Body of pancreas (tissue), 4 donors: Measurements from ENCODE around the gene RAD51B. TPM values are rescaled to one million over a fixed set of nuclear protein-coding genes. Genes with fewer than 3 reads are reported as not detected.
A peak's percentile ranks its signal among the peaks of the same experiment; 100 is the strongest.

Source experiments
- ATAC-seq: fragments of 150-250 bp; one replicate; pipeline ENCODE4 v1.9.1; 2016
- DNase-seq, 4 donors: peaks; one replicate each; pipeline ENCODE4 v3.0.0-alpha.2; 2019
- H3K27ac ChIP-seq, 4 donors: fragments of 200-600 bp; sonication (generic); 1 replicate in 3 of 4; 2 replicates in 1 of 4; pipeline versions ENCODE4 v1.5.1 to v1.6.1; 2016 to 2019; ENCODE audit warnings: mild to moderate bottlenecking in 1 of 4, mixed read lengths in 1 of 4, moderate library complexity in 1 of 4
- H3K27me3 ChIP-seq, 2 donors: fragments of 200-600 bp; sonication (generic); one replicate each; pipeline ENCODE4 v1.6.0; 2016; ENCODE audit warnings: mild to moderate bottlenecking in 1 of 2
- H3K36me3 ChIP-seq, 2 donors: fragments of 200-600 bp; sonication (generic); replicated peaks in 1 of 2; 2 replicates each; pipeline ENCODE4 v1.5.1; 2016; ENCODE audit warnings: low read depth in 2 of 2; ENCODE audit not compliant: insufficient read depth in 1 of 2
- H3K4me1 ChIP-seq: fragments of 200-600 bp; sonication (generic); one replicate; pipeline ENCODE4 v1.6.0; 2016
- H3K4me3 ChIP-seq, 2 donors: fragments of 200-600 bp; sonication (generic); 1 replicate in 1 of 2; 2 replicates in 1 of 2; pipeline ENCODE4 v1.5.1; 2016 to 2019
- H3K9me3 ChIP-seq, 3 donors: fragments of 200-600 bp; sonication (generic); 1 replicate in 2 of 3; 2 replicates in 1 of 3; pipeline ENCODE4 v1.5.1; 2016
- CTCF ChIP-seq, 7 experiments: fragments of 450-650 bp in 4 of 7; fragments of 200-600 bp in 3 of 7; sonication (generic) in 3 of 7; IDR thresholded peaks; one replicate each; pipeline ENCODE4 v1.5.1; 2016 to 2019; ENCODE audit warnings: antibody characterized with exemption in 7 of 7
- POLR2A ChIP-seq, 3 donors: fragments of 450-650 bp; IDR thresholded peaks; one replicate each; pipeline ENCODE4 v1.6.1; 2016; ENCODE audit warnings: antibody characterized with exemption in 3 of 3, mild to moderate bottlenecking in 2 of 3
- WGBS, 2 donors: methylation state at CpG; one replicate each; pipeline ENCODE4 v1.1.5; 2017; 5-methylcytosine and 5-hydroxymethylcytosine counted together
- intact Hi-C: fragments of 100-400 bp; cut with DNase I; formaldehyde crosslinking; loops from one replicate; pipeline ENCODE4 v1.15.1; 2023
- total RNA-seq, 2 donors: library from RNA; depleted of rRNA; stranded (reverse); fragments of >200 nt; gene quantifications; one replicate each; pipeline ENCODE4 v1.1.0, GENCODE V29; 2016

The RAD51B gene
- total RNA-seq, 2 donors from 2014 or later = 12.2 to 29.6 TPM

- H3K9me3 ChIP-seq = no peaks in the 10 kb centered on the region
- intact Hi-C loops = no loop called here
- 60 to 65% methylated on average over 6 of the region's 6 CpGs for WGBS, 2 donors
- H3K4me3 ChIP-seq = no peak overlapping the region
- DNase-seq (no peak), ATAC-seq (no peak)
- H3K27ac ChIP-seq = peak overlapping the region in 2 of 4 donors; percentile 9 to 55
- TF ChIP-seq POLR2A (IDR thresholded peaks at IDR 0.05) (no peak), CTCF (IDR thresholded peaks at IDR 0.05) (no peak)
- H3K36me3 ChIP-seq = no peaks in the 10 kb centered on the region
- peaks cover 54% of the 10 kb centered on the region for H3K4me1 ChIP-seq
- no peaks in the 10 kb centered on the region for H3K27me3 ChIP-seq
These were observed 692.5 kb downstream of the RAD51B start for GRCh38 chr14:68512088-68512487.

GRCh38 chr14:68513137-68513536 is 693.6 kb downstream of the RAD51B start:
- 79 to 93% methylated on average over 2 of the region's 2 CpGs for WGBS, 2 donors
- no peak for TF ChIP-seq POLR2A (IDR thresholded peaks at IDR 0.05)
- TF ChIP-seq CTCF (IDR thresholded peaks at IDR 0.05) = no peak
- Histone ChIP-seq H3K27ac (no peak overlapping the region), H3K4me1 (peaks cover 56% of the 10 kb centered on the region), H3K27me3 (no peaks in the 10 kb centered on the region), H3K4me3 (no peak overlapping the region), H3K9me3 (no peaks in the 10 kb centered on the region), H3K36me3 (no peaks in the 10 kb centered on the region)
- DNase-seq (no peak), ATAC-seq (no peak)
- intact Hi-C loops = no loop called here

GRCh38 chr14:68513838-68514607 is 694.4 kb downstream of the RAD51B start:
- TF ChIP-seq CTCF (IDR thresholded peaks at IDR 0.05) = no peak
- no peak for TF ChIP-seq POLR2A (IDR thresholded peaks at IDR 0.05)
- intact Hi-C loops = no loop called here
- Histone ChIP-seq H3K27ac (no peak overlapping the region), H3K9me3 (no peaks in the 10 kb centered on the region), H3K4me3 (no peak overlapping the region), H3K36me3 (no peaks in the 10 kb centered on the region), H3K27me3 (no peaks in the 10 kb centered on the region), H3K4me1 (peaks cover 65% of the 10 kb centered on the region)
- no peak for ATAC-seq
- WGBS, 2 donors = 84 to 86% methylated on average over 12 of the region's 12 CpGs
- no peak for DNase-seq

GRCh38 chr14:68514608-68515194 is 695.1 kb downstream of the RAD51B start:
- TF ChIP-seq POLR2A (IDR thresholded peaks at IDR 0.05) (no peak), CTCF (IDR thresholded peaks at IDR 0.05) (no peak)
- no peak for ATAC-seq
- no peaks in the 10 kb centered on the region for H3K36me3 ChIP-seq
- intact Hi-C loops = no loop called here
- H3K27ac ChIP-seq = peak overlapping the region in 1 of 4 donors; percentile 37
- no peaks in the 10 kb centered on the region for H3K9me3 ChIP-seq
- WGBS, 2 donors = 49 to 51% methylated on average over 4 of the region's 4 CpGs
- no peak overlapping the region for H3K4me3 ChIP-seq
- DNase-seq = no peak
- H3K4me1 ChIP-seq = peaks cover 71% of the 10 kb centered on the region
- no peaks in the 10 kb centered on the region for H3K27me3 ChIP-seq
